GM23248 (cell line): ENCODE data around the gene CACNA1D. TPM values are rescaled to one million over a fixed set of nuclear protein-coding genes. Genes with fewer than 3 reads are reported as not detected.

Source experiments
- DNase-seq: peaks from one replicate; pipeline ENCODE4 v3.0.0-alpha.2; 2015
- H2AFZ ChIP-seq: fragments of 200-600 bp; sonication (generic); 2 replicates; pipeline ENCODE4 v1.6.1; 2016; ENCODE audit warnings: antibody characterized with exemption
- H3F3A ChIP-seq: fragments of 200-600 bp; sonication (generic); 2 replicates; pipeline ENCODE4 v1.6.1; 2016; ENCODE audit warnings: mild to moderate bottlenecking, antibody characterized with exemption, mixed run types; ENCODE audit not compliant: insufficient read depth
- H3K27ac ChIP-seq: fragments of 200-600 bp; sonication (generic); 2 replicates; pipeline ENCODE4 v1.5.1; 2016; ENCODE audit warnings: mild to moderate bottlenecking
- H3K27me3 ChIP-seq: fragments of 200-600 bp; sonication (generic); replicated peaks from 2 replicates; pipeline ENCODE4 v1.6.1; 2016; ENCODE audit warnings: mild to moderate bottlenecking; ENCODE audit not compliant: insufficient read depth
- H3K36me3 ChIP-seq: fragments of 200-600 bp; sonication (generic); 2 replicates; pipeline ENCODE4 v1.6.1; 2016; ENCODE audit warnings: low read depth, mild to moderate bottlenecking
- H3K4me1 ChIP-seq: fragments of 200-600 bp; sonication (generic); 2 replicates; pipeline ENCODE4 v1.6.1; 2016; ENCODE audit warnings: mild to moderate bottlenecking; ENCODE audit not compliant: insufficient read depth
- H3K4me2 ChIP-seq: fragments of 200-600 bp; sonication (generic); one replicate; pipeline ENCODE4 v1.6.1; 2016; ENCODE audit warnings: mild to moderate bottlenecking; ENCODE audit not compliant: unreplicated experiment
- H3K4me3 ChIP-seq: fragments of 200-600 bp; sonication (generic); 2 replicates; pipeline ENCODE4 v1.5.1; 2016; ENCODE audit warnings: mild to moderate bottlenecking
- H3K79me2 ChIP-seq: fragments of 200-600 bp; sonication (generic); 2 replicates; pipeline ENCODE4 v1.6.1; 2016; ENCODE audit warnings: mild to moderate bottlenecking; ENCODE audit not compliant: insufficient read depth
- H3K9ac ChIP-seq: fragments of 200-600 bp; sonication (generic); 2 replicates; pipeline ENCODE4 v1.6.1; 2016; ENCODE audit warnings: mild to moderate bottlenecking
- H3K9me2 ChIP-seq: fragments of 200-600 bp; sonication (generic); 2 replicates; pipeline ENCODE4 v1.6.1; 2016; ENCODE audit warnings: mixed run types, mild to moderate bottlenecking, moderate library complexity; ENCODE audit not compliant: insufficient read depth
- H3K9me3 ChIP-seq: fragments of 200-600 bp; sonication (generic); one replicate; pipeline ENCODE4 v1.6.1; 2017; ENCODE audit warnings: low read depth
- H4K20me1 ChIP-seq: fragments of 200-600 bp; sonication (generic); 2 replicates; pipeline ENCODE4 v1.6.0; 2016; ENCODE audit not compliant: insufficient read depth
- EZH2 ChIP-seq: fragments of 200-600 bp; sonication (generic); IDR thresholded peaks from 2 replicates; pipeline ENCODE4 v1.6.1; 2018; ENCODE audit warnings: antibody characterized with exemption, mild to moderate bottlenecking; ENCODE audit not compliant: insufficient read depth, poor library complexity, severe bottlenecking
- EZH2phosphoT487 ChIP-seq: fragments of 200-600 bp; sonication (generic); IDR thresholded peaks from 2 replicates; pipeline ENCODE4 v1.6.1; 2018; ENCODE audit warnings: antibody characterized with exemption, moderate library complexity, mild to moderate bottlenecking, low read depth; ENCODE audit not compliant: insufficient read depth
- WGBS, 2 experiments: methylation state at CpG; one replicate each; pipeline ENCODE4 v1.1.6; 2015 to 2017; ENCODE audit warnings: low lambda C conversion rate in 2 of 2, low coverage in 1 of 2; ENCODE audit errors: missing lambda C conversion rate in 2 of 2; 5-methylcytosine and 5-hydroxymethylcytosine counted together
- in situ Hi-C: fragments of 300-500 bp; cut with MboI; formaldehyde crosslinking; loops from 2 replicates; pipeline ENCODE4 v1.15.0; 2020
- polyA plus RNA-seq: library from polyadenylated mRNA; unstranded; fragments of >200 nt; fragmentation: Nextera tagmentation; extraction: Ambion mirVana; gene quantifications from 2 replicates; pipeline ENCODE4 v1.2.1, GENCODE V29; 2016
- total RNA-seq: library from RNA; depleted of rRNA; stranded (reverse); fragments of >200 nt; shearing (Covaris generic); gene quantifications from 2 replicates; pipeline ENCODE4 v1.2.3, GENCODE V29; 2014

CACNA1D gene
- total and polyA plus RNA-seq, 2 experiments from 2014 or later, result not detected

GRCh38 chr3:53724566-53724965, 230.2 kb downstream of the CACNA1D start:
- no peak for TF ChIP-seq EZH2phosphoT487
- TF ChIP-seq EZH2, result no peak
- H3K4me1 ChIP-seq, result 0 out of 2 replicates have a peak, but pooled peaks cover 10% of the 10 kb centered on the region
- no peaks in the 10 kb centered on the region for H3K9me3 ChIP-seq
- no peak overlapping the region for H3K4me2 ChIP-seq
- H3K79me2 ChIP-seq, result no peaks in the 10 kb centered on the region
- 0 out of 2 replicates have a peak, but pooled peaks cover 4% of the 10 kb centered on the region for H3F3A ChIP-seq
- DNase-seq, result peak; percentile 36
- H3K4me3 ChIP-seq, result no peak overlapping the region
- H2AFZ ChIP-seq, result no peak overlapping the region
- H3K27me3 ChIP-seq, result no peaks in the 10 kb centered on the region
- H3K9ac ChIP-seq, result no peak overlapping the region
- no peaks in the 10 kb centered on the region for H4K20me1 ChIP-seq
- H3K9me2 ChIP-seq, result no peaks in the 10 kb centered on the region
- WGBS, 2 experiments, result 76 to 79% methylated on average over 2 of the region's 2 CpGs
- no peak overlapping the region for H3K27ac ChIP-seq
- no peaks in the 10 kb centered on the region for H3K36me3 ChIP-seq
- in situ Hi-C loops, result no loop called here

DNA sequence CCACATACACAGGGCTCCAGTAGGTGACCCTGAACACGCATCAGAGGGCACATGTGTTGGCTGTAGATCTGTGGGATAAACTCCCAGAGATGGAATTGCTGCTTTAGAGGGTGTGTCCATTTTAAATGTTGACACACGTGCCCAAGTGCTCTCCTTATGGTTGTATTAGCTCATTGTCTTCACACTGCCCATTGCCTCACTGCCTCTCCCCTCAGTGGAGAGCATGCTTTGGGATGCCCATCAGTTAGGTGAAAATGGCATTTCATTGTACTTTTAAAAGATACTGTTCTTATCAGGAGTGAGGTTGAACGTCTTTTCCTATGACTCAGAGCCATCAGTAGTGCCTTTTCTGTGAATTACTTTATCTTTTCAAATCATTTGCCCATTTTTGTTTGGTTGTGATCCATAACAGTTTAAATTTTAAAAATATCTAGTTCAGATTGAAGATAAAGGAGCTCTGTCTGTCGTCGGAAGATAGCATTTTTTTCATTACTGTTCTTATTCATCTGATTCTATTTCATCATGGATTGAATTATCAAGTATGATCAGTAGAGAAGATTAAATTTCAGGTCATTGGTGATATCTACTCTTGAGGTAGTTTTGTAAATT, 231.1 kb downstream of the CACNA1D start:
- 67 to 77% methylated on average over 5 of the region's 5 CpGs for WGBS, 2 experiments
- Histone ChIP-seq H3K36me3 (no peaks in the 10 kb centered on the region), H3K79me2 (no peaks in the 10 kb centered on the region), H3K9ac (no peak overlapping the region), H3F3A (0 out of 2 replicates have a peak, but pooled peaks cover 4% of the 10 kb centered on the region), H4K20me1 (no peaks in the 10 kb centered on the region), H3K27me3 (no peaks in the 10 kb centered on the region), H3K4me1 (0 out of 2 replicates have a peak, but pooled peaks cover 10% of the 10 kb centered on the region), H3K4me2 (no peak overlapping the region), H3K9me3 (no peaks in the 10 kb centered on the region), H3K4me3 (no peak overlapping the region), H2AFZ (no peak overlapping the region), H3K27ac (no peak overlapping the region), H3K9me2 (no peaks in the 10 kb centered on the region)
- DNase-seq, result no peak
- in situ Hi-C loops, result no loop called here
- no peak for TF ChIP-seq EZH2
- TF ChIP-seq EZH2phosphoT487, result no peak

DNA sequence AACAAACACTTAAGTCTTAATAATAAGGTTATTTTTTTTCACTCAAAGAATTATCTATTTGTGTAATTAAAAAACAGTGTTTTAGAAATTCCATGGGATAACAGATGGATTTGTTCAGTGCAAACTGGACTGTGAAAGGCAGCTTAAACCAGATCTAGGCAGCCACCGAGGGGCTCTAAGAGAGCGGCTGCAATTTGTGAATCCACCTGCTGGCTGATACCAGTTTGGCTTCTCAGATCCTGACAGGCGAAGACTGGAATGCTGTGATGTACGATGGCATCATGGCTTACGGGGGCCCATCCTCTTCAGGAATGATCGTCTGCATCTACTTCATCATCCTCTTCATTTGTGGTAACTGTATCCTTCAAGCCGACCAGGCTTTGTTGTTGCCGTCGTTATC, 232.2 kb downstream of the CACNA1D start:
- Histone ChIP-seq H2AFZ (no peak overlapping the region), H3K36me3 (no peaks in the 10 kb centered on the region), H3F3A (no peaks in the 10 kb centered on the region), H3K9me3 (no peaks in the 10 kb centered on the region), H3K4me1 (0 out of 2 replicates have a peak, but pooled peaks cover 1% of the 10 kb centered on the region), H3K9ac (no peak overlapping the region), H3K79me2 (no peaks in the 10 kb centered on the region), H3K4me3 (no peak overlapping the region), H3K27me3 (no peaks in the 10 kb centered on the region), H3K9me2 (no peaks in the 10 kb centered on the region), H3K27ac (no peak overlapping the region), H3K4me2 (no peak overlapping the region), H4K20me1 (no peaks in the 10 kb centered on the region)
- 78 to 81% methylated on average over 9 of the region's 9 CpGs for WGBS, 2 experiments
- in situ Hi-C loops, result no loop called here
- no peak for DNase-seq
- TF ChIP-seq EZH2 (no peak), EZH2phosphoT487 (no peak)

- no peaks in the 10 kb centered on the region for H3K9me3 ChIP-seq
- no peaks in the 10 kb centered on the region; the same call in 1 of the 2 replicates for H3K27me3 ChIP-seq
- no peaks in the 10 kb centered on the region for H3F3A ChIP-seq
- H4K20me1 ChIP-seq, result no peaks in the 10 kb centered on the region
- H3K79me2 ChIP-seq, result no peaks in the 10 kb centered on the region
- H3K27ac ChIP-seq, result no peak overlapping the region
- H3K36me3 ChIP-seq, result no peaks in the 10 kb centered on the region
- no peaks in the 10 kb centered on the region for H3K4me1 ChIP-seq
- H2AFZ ChIP-seq, result no peak overlapping the region
- no peak for TF ChIP-seq EZH2
- no peak for TF ChIP-seq EZH2phosphoT487
- DNase-seq, result peak; percentile 9
- H3K9me2 ChIP-seq, result no peaks in the 10 kb centered on the region
- in situ Hi-C loops, result no loop called here
- H3K9ac ChIP-seq, result no peak overlapping the region
- no peak overlapping the region for H3K4me3 ChIP-seq
- no peak overlapping the region for H3K4me2 ChIP-seq
These were observed 234.2 kb downstream of the CACNA1D start for GRCh38 chr3:53728606-53729005.

GRCh38 chr3:53729159-53729558, 234.7 kb downstream of the CACNA1D start:
- Histone ChIP-seq H3K4me1 (no peaks in the 10 kb centered on the region), H3K9me3 (no peaks in the 10 kb centered on the region), H3K27ac (no peak overlapping the region), H3K27me3 (no peaks in the 10 kb centered on the region; the same call in 1 of the 2 replicates), H4K20me1 (no peaks in the 10 kb centered on the region), H3K9me2 (no peaks in the 10 kb centered on the region), H2AFZ (no peak overlapping the region), H3F3A (no peaks in the 10 kb centered on the region), H3K79me2 (no peaks in the 10 kb centered on the region), H3K4me3 (no peak overlapping the region), H3K9ac (no peak overlapping the region), H3K4me2 (no peak overlapping the region), H3K36me3 (no peaks in the 10 kb centered on the region)
- peak; percentile 42 for DNase-seq
- 24 to 29% methylated on average over 6 of the region's 6 CpGs for WGBS, 2 experiments
- in situ Hi-C loops, result no loop called here
- TF ChIP-seq EZH2 (no peak), EZH2phosphoT487 (no peak)
